Naive thymus-derived CD8-positive, alpha-beta T cell (primary cell): ENCODE measurements around the gene PREX1. TPM values are rescaled to one million over a fixed set of nuclear protein-coding genes. Genes with fewer than 3 reads are reported as not detected.
A peak's percentile ranks its signal among the peaks of the same experiment; 100 is the strongest.

Source experiments
- ATAC-seq, 2 donors: fragments of 150-1000 bp; cut with Tn5 transposase in 1 of 2; sonication (Bioruptor Pico), chemical (Tn5 transposase) in 1 of 2; 1 replicate in 1 of 2; 2 replicates in 1 of 2; pipeline ENCODE4 v1.10.0; 2021; ENCODE audit warnings: mild to moderate bottlenecking in 2 of 2, moderate library complexity in 2 of 2
- POLR2A ChIA-PET: fragments of 350-600 bp; sonication (Branson Sonifier 250); formaldehyde crosslinking; loops from one replicate; lab custom pipeline; 2021; ENCODE audit warnings: antibody characterized with exemption; lab: Charles Lee
- DNase-seq, 10 donors: peaks; one replicate each; pipeline versions ENCODE4 v3.0.0 to v3.0.0-alpha.2; 2020 to 2022
- H3K27ac Mint-ChIP-seq, 10 donors: one replicate each; pipeline ENCODE4 v1.8.0; 2020 to 2022; ENCODE audit warnings: mild to moderate bottlenecking in 10 of 10, mixed read lengths in 10 of 10, moderate library complexity in 4 of 10, inconsistent platforms in 1 of 10
- H3K27me3 Mint-ChIP-seq, 5 donors: one replicate each; pipeline ENCODE4 v1.8.0; 2021 to 2022; ENCODE audit warnings: mixed read lengths in 5 of 5
- H3K36me3 Mint-ChIP-seq, 3 donors: one replicate each; pipeline ENCODE4 v1.8.0; 2020 to 2022; ENCODE audit warnings: mixed read lengths in 3 of 3, mild to moderate bottlenecking in 2 of 3, inconsistent platforms in 1 of 3
- H3K4me1 Mint-ChIP-seq, 4 donors: one replicate each; pipeline ENCODE4 v1.8.0; 2021 to 2022; ENCODE audit warnings: mixed read lengths in 4 of 4
- H3K4me3 Mint-ChIP-seq, 10 donors: one replicate each; pipeline ENCODE4 v1.8.0; 2020 to 2022; ENCODE audit warnings: mild to moderate bottlenecking in 10 of 10, mixed read lengths in 10 of 10, moderate library complexity in 6 of 10, inconsistent platforms in 1 of 10
- H3K9me3 Mint-ChIP-seq, 9 donors: one replicate each; pipeline ENCODE4 v1.8.0; 2020 to 2022; ENCODE audit warnings: mixed read lengths in 9 of 9, mild to moderate bottlenecking in 3 of 9, inconsistent platforms in 1 of 9, moderate library complexity in 1 of 9
- polyA plus RNA-seq, 3 donors: library from polyadenylated mRNA; unstranded; fragments of 300-500 nt; fragmentation: Illumina TruSeq; gene quantifications; one replicate each; pipeline ENCODE4 v1.2.3, GENCODE V29; 2021
- total RNA-seq, 8 experiments: library from RNA in 2 of 8; stranded (reverse) in 2 of 8; gene quantifications; one replicate each; pipeline ENCODE4 v1.2.3 and lab custom pipeline; 2021 to 2026

Gene PREX1
- total and polyA plus RNA-seq, 5 experiments from 2014 or later, result 14.4 to 141 (median 38.5) TPM

- Mint-ChIP-seq H3K27me3 (no peaks in the 10 kb centered on the region), H3K4me3 (no peak overlapping the region), H3K9me3 (no peaks in the 10 kb centered on the region), H3K4me1 (peaks cover 0 to 8% (median 1%) of the 10 kb centered on the region in 4 donors), H3K27ac (peak overlapping the region in 4 of 10 donors; percentile 45 to 79 (median 54)), H3K36me3 (peaks cover 7 to 33% (median 30%) of the 10 kb centered on the region in 3 donors)
- POLR2A ChIA-PET, result interaction anchor here (0.9 kb wide), 1 partner anchor 599 kb away, joined by 4 read pairs; the partner anchor contains the start of gene ZNFX1
- ATAC-seq, result no peak
- DNase-seq, result no peak
These were observed 148.8 kb downstream of the PREX1 start for GRCh38 chr20:48679011-48679410.

GRCh38 chr20:48678421-48678820 is 149.4 kb downstream of the PREX1 start:
- Mint-ChIP-seq H3K27ac (peak overlapping the region in 3 of 10 donors; percentile 29 to 78 (median 59)), H3K4me1 (peaks cover 0 to 6% (median 1%) of the 10 kb centered on the region in 4 donors), H3K27me3 (no peaks in the 10 kb centered on the region), H3K36me3 (peaks cover 7 to 38% (median 30%) of the 10 kb centered on the region in 3 donors), H3K4me3 (no peak overlapping the region), H3K9me3 (no peaks in the 10 kb centered on the region)
- ATAC-seq (no peak), DNase-seq (no peak)
- POLR2A ChIA-PET, result interaction anchor here (0.9 kb wide), 1 partner anchor 600 kb away, joined by 4 read pairs; the partner anchor contains the start of gene ZNFX1

GRCh38 chr20:48676795-48677460 is 150.9 kb downstream of the PREX1 start:
- Mint-ChIP-seq H3K27me3 (no peaks in the 10 kb centered on the region), H3K9me3 (no peaks in the 10 kb centered on the region), H3K36me3 (peaks cover 16 to 51% (median 41%) of the 10 kb centered on the region in 3 donors), H3K4me3 (peak overlapping the region in 1 of 10 donors; percentile 32), H3K4me1 (peaks cover 0 to 6% (median 5%) of the 10 kb centered on the region in 4 donors), H3K27ac (peak overlapping the region in 3 of 10 donors; percentile 51 to 60 (median 59))
- ATAC-seq (no peak), DNase-seq (no peak)
- POLR2A ChIA-PET, result interaction anchor here (1.0 kb wide), 1 partner anchor 150 kb away, joined by 3 read pairs; no protein-coding TSS in a partner anchor

GRCh38 chr20:48676125-48676524 is 151.7 kb downstream of the PREX1 start:
- no peak for ATAC-seq
- H3K4me1 Mint-ChIP-seq, result peaks cover 0 to 6% (median 5%) of the 10 kb centered on the region in 4 donors
- H3K9me3 Mint-ChIP-seq, result no peaks in the 10 kb centered on the region
- peaks cover 21 to 59% (median 49%) of the 10 kb centered on the region in 3 donors for H3K36me3 Mint-ChIP-seq
- H3K27me3 Mint-ChIP-seq, result no peaks in the 10 kb centered on the region
- H3K27ac Mint-ChIP-seq, result peak overlapping the region in 2 of 10 donors; percentile 17 to 20
- POLR2A ChIA-PET, result no interaction called here
- no peak overlapping the region for H3K4me3 Mint-ChIP-seq
- DNase-seq, result no peak

- Mint-ChIP-seq H3K4me3 (no peak overlapping the region), H3K27me3 (no peaks in the 10 kb centered on the region), H3K27ac (peak overlapping the region in 1 of 10 donors; percentile 7), H3K36me3 (peaks cover 21 to 59% (median 55%) of the 10 kb centered on the region in 3 donors), H3K9me3 (no peaks in the 10 kb centered on the region), H3K4me1 (peaks cover 0 to 8% (median 5%) of the 10 kb centered on the region in 4 donors)
- no peak for DNase-seq
- ATAC-seq, result no peak
- POLR2A ChIA-PET, result no interaction called here
These were observed 153.3 kb downstream of the PREX1 start for GRCh38 chr20:48674461-48674860.

GRCh38 chr20:48673507-48673906 is 154.3 kb downstream of the PREX1 start:
- H3K36me3 Mint-ChIP-seq, result peaks cover 14 to 61% (median 52%) of the 10 kb centered on the region in 3 donors
- no peaks in the 10 kb centered on the region for H3K9me3 Mint-ChIP-seq
- no peak for ATAC-seq

GRCh38 chr20:48672324-48672723 is 155.5 kb downstream of the PREX1 start:
- Mint-ChIP-seq H3K9me3 (no peaks in the 10 kb centered on the region), H3K27ac (peak overlapping the region in 6 of 10 donors; percentile 43 to 81 (median 68)), H3K36me3 (peaks cover 14 to 67% (median 53%) of the 10 kb centered on the region in 3 donors), H3K4me1 (peaks cover 0 to 13% (median 8%) of the 10 kb centered on the region in 4 donors), H3K4me3 (no peak overlapping the region), H3K27me3 (no peaks in the 10 kb centered on the region)
- ATAC-seq (no peak), DNase-seq (no peak)
- POLR2A ChIA-PET, result no interaction called here

More at GRCh38 chr20:48673507-48673906, 154.3 kb downstream of the PREX1 start:
- POLR2A ChIA-PET, result no interaction called here
- Mint-ChIP-seq H3K4me1 (peaks cover 0 to 13% (median 8%) of the 10 kb centered on the region in 4 donors), H3K4me3 (no peak overlapping the region), H3K27ac (peak overlapping the region in 6 of 10 donors; percentile 5 to 87 (median 28)), H3K27me3 (no peaks in the 10 kb centered on the region)
- DNase-seq, result no peak

- H3K36me3 Mint-ChIP-seq, result peaks cover 14 to 71% (median 52%) of the 10 kb centered on the region in 3 donors
- DNase-seq (no peak), ATAC-seq (no peak)
- POLR2A ChIA-PET, result no interaction called here
- no peaks in the 10 kb centered on the region for H3K9me3 Mint-ChIP-seq
- H3K4me3 Mint-ChIP-seq, result no peak overlapping the region
- no peaks in the 10 kb centered on the region for H3K27me3 Mint-ChIP-seq
- H3K4me1 Mint-ChIP-seq, result peaks cover 0 to 14% (median 8%) of the 10 kb centered on the region in 4 donors
- peak overlapping the region in 4 of 10 donors; percentile 6 to 78 (median 50) for H3K27ac Mint-ChIP-seq
These were observed 156.7 kb downstream of the PREX1 start for GRCh38 chr20:48671141-48671540.

GRCh38 chr20:48669946-48670605 is 157.7 kb downstream of the PREX1 start:
- no peak for ATAC-seq
- no peaks in the 10 kb centered on the region for H3K9me3 Mint-ChIP-seq

GRCh38 chr20:48668451-48668946 is 159.3 kb downstream of the PREX1 start:
- POLR2A ChIA-PET, result no interaction called here
- Mint-ChIP-seq H3K27ac (peak overlapping the region in 4 of 10 donors; percentile 44 to 76 (median 56)), H3K4me3 (no peak overlapping the region), H3K36me3 (peaks cover 14 to 67% (median 40%) of the 10 kb centered on the region in 3 donors), H3K4me1 (peaks cover 0 to 22% (median 10%) of the 10 kb centered on the region in 4 donors), H3K27me3 (no peaks in the 10 kb centered on the region), H3K9me3 (peaks cover 0 to 2% (median 0%) of the 10 kb centered on the region in 9 donors)
- no peak for DNase-seq
- no peak for ATAC-seq

More at GRCh38 chr20:48669946-48670605, 157.7 kb downstream of the PREX1 start:
- DNase-seq, result no peak
- Mint-ChIP-seq H3K27me3 (no peaks in the 10 kb centered on the region), H3K36me3 (peaks cover 14 to 69% (median 44%) of the 10 kb centered on the region in 3 donors), H3K27ac (peak overlapping the region in 9 of 10 donors; percentile 11 to 78 (median 67)), H3K4me1 (peaks cover 0 to 13% (median 7%) of the 10 kb centered on the region in 4 donors), H3K4me3 (no peak overlapping the region)
- POLR2A ChIA-PET, result no interaction called here

- Mint-ChIP-seq H3K4me3 (no peak overlapping the region), H3K27ac (peak overlapping the region in 6 of 10 donors; percentile 27 to 80 (median 62)), H3K4me1 (peaks cover 0 to 23% (median 9%) of the 10 kb centered on the region in 4 donors), H3K27me3 (no peaks in the 10 kb centered on the region), H3K36me3 (peaks cover 10 to 67% (median 39%) of the 10 kb centered on the region in 3 donors), H3K9me3 (peaks cover 0 to 2% (median 0%) of the 10 kb centered on the region in 9 donors)
- DNase-seq (no peak), ATAC-seq (no peak)
- POLR2A ChIA-PET, result no interaction called here
These were observed 159.8 kb downstream of the PREX1 start for GRCh38 chr20:48667889-48668413.

GRCh38 chr20:48667481-48667880 is 160.3 kb downstream of the PREX1 start:
- POLR2A ChIA-PET, result no interaction called here

More at GRCh38 chr20:48667481-48667880, 160.3 kb downstream of the PREX1 start:
- Mint-ChIP-seq H3K27me3 (no peaks in the 10 kb centered on the region), H3K27ac (peak overlapping the region in 4 of 10 donors; percentile 6 to 76 (median 62)), H3K9me3 (peaks cover 0 to 2% (median 0%) of the 10 kb centered on the region in 9 donors), H3K36me3 (peaks cover 9 to 67% (median 40%) of the 10 kb centered on the region in 3 donors), H3K4me3 (no peak overlapping the region), H3K4me1 (peaks cover 0 to 22% (median 10%) of the 10 kb centered on the region in 4 donors)
- DNase-seq, result no peak
- ATAC-seq, result no peak
